HepG2 (cell line): Measurements from ENCODE around the gene MAGEB16. TPM values are rescaled to one million over a fixed set of nuclear protein-coding genes. Genes with fewer than 3 reads are reported as not detected.

Experiments
- EEA1 ChIP-seq: sonication (generic); formaldehyde crosslinking; IDR thresholded peaks from 2 replicates; pipeline ENCODE4 v1.5.1; 2020; ENCODE audit warnings: mild to moderate bottlenecking, missing genetic modification reagents, borderline replicate concordance
- PRMT3 ChIP-seq: sonication (generic); formaldehyde crosslinking; IDR thresholded peaks from 2 replicates; pipeline ENCODE4 v1.8.1; 2022; ENCODE audit warnings: low read depth, mild to moderate bottlenecking, moderate library complexity, missing genetic modification reagents, borderline replicate concordance
- ZFX ChIP-seq: sonication (generic); formaldehyde crosslinking; IDR thresholded peaks from 2 replicates; pipeline ENCODE4 v1.4.0; 2020; ENCODE audit warnings: mild to moderate bottlenecking, low read depth, missing genetic modification reagents, moderate library complexity
- ZNF143 ChIP-seq: sonication (generic); formaldehyde crosslinking; IDR thresholded peaks from 2 replicates; pipeline ENCODE4 v1.4.0; 2020; ENCODE audit warnings: missing genetic modification reagents
- polyA plus RNA-seq, 8 experiments: library from polyadenylated mRNA; depleted of rRNA in 3 of 8; stranded (reverse) in 7 of 8; unstranded in 1 of 8; fragments of >200 nt; fragmentation: Illumina TruSeq in 4 of 8; extraction: Trizol in 4 of 8; gene quantifications; 2 replicates each; pipeline versions ENCODE4 v1.2.1 to v1.2.3, GENCODE V29; 2011 to 2016; ENCODE audit warnings: low read depth in 4 of 8, missing spikeins in 1 of 8, mixed read lengths in 1 of 8; ENCODE audit not compliant: insufficient read depth in 1 of 8
- total RNA-seq, 5 experiments: library from RNA; depleted of rRNA; stranded (reverse); fragments of >200 nt; fragmentation: Illumina TruSeq; extraction: Trizol; gene quantifications; 2 replicates each; pipeline ENCODE4 v1.2.3, GENCODE V29; 2016; ENCODE audit warnings: low read depth in 1 of 5
- TF ChIP-seq, protein P1 (sequence below): sonication (generic); formaldehyde crosslinking; IDR thresholded peaks from 2 replicates; pipeline ENCODE4 v1.4.0; 2020; ENCODE audit warnings: missing genetic modification reagents, borderline replicate concordance

Gene MAGEB16
- total and polyA plus RNA-seq, 2 of the 13 experiments (the other 11 are each of a cell fraction or from before 2014, with no cell fraction given): not detected

GRCh38 chrX:35847736-35848135, 49.6 kb downstream of the MAGEB16 start (continued):
- TF ChIP-seq, protein P1, sequence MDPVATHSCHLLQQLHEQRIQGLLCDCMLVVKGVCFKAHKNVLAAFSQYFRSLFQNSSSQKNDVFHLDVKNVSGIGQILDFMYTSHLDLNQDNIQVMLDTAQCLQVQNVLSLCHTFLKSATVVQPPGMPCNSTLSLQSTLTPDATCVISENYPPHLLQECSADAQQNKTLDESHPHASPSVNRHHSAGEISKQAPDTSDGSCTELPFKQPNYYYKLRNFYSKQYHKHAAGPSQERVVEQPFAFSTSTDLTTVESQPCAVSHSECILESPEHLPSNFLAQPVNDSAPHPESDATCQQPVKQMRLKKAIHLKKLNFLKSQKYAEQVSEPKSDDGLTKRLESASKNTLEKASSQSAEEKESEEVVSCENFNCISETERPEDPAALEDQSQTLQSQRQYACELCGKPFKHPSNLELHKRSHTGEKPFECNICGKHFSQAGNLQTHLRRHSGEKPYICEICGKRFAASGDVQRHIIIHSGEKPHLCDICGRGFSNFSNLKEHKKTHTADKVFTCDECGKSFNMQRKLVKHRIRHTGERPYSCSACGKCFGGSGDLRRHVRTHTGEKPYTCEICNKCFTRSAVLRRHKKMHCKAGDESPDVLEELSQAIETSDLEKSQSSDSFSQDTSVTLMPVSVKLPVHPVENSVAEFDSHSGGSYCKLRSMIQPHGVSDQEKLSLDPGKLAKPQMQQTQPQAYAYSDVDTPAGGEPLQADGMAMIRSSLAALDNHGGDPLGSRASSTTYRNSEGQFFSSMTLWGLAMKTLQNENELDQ (CRISPR knock-in tag): no peak
- TF ChIP-seq PRMT3 (CRISPR knock-in tag) (no peak), ZFX (CRISPR knock-in tag) (no peak), EEA1 (CRISPR knock-in tag) (no peak), ZNF143 (no peak)

Other genes with a start within 250 kb of the MAGEB16 start
- not detected in 2 replicates for gene CFAP47, start 121.4 kb downstream of the MAGEB16 start, total RNA-seq (2016; rRNA removed; fragmentation: Illumina TruSeq; extraction: Trizol)
- gene CFAP47, start 121.4 kb downstream of the MAGEB16 start, polyA plus RNA-seq (2011; rRNA removed): not detected in 2 replicates